Spinal cord (tissue), 10 donors: ENCODE results near the gene STAT2. TPM values are rescaled to one million over a fixed set of nuclear protein-coding genes. Genes with fewer than 3 reads are reported as not detected.
A peak's percentile ranks its signal among the peaks of the same experiment; 100 is the strongest.

Experiments
- DNase-seq, 6 donors: peaks; one replicate each; pipeline versions ENCODE4 v3.0.0 to v3.0.0-alpha.2; 2013 to 2015; ENCODE audit warnings: low spot score in 6 of 6, low read depth in 4 of 6
- H3K27ac ChIP-seq: one replicate; pipeline ENCODE4 v1.5.1; 2013; ENCODE audit warnings: low read depth, low read length, control low read depth
- H3K27me3 ChIP-seq: one replicate; pipeline ENCODE4 v1.6.1; 2013; ENCODE audit warnings: low read length; ENCODE audit not compliant: control insufficient read depth, insufficient read depth
- H3K36me3 ChIP-seq: one replicate; pipeline ENCODE4 v1.6.1; 2013; ENCODE audit warnings: low read length; ENCODE audit not compliant: control insufficient read depth, insufficient read depth
- H3K4me1 ChIP-seq: one replicate; pipeline ENCODE4 v1.6.1; 2013; ENCODE audit warnings: low read length; ENCODE audit not compliant: control insufficient read depth, insufficient read depth
- H3K4me3 ChIP-seq: one replicate; pipeline ENCODE4 v1.5.1; 2013; ENCODE audit warnings: low read depth, low read length, control low read depth
- H3K9me3 ChIP-seq: one replicate; pipeline ENCODE4 v1.6.1; 2013; ENCODE audit warnings: low read length; ENCODE audit not compliant: control insufficient read depth, insufficient read depth
- WGBS: methylation state at CpG from one replicate; pipeline ENCODE4 v1.1.5; 2013; ENCODE audit warnings: missing lambda C conversion rate; ENCODE audit not compliant: insufficient coverage; 5-methylcytosine and 5-hydroxymethylcytosine counted together
- polyA plus RNA-seq, 2 donors: library from polyadenylated mRNA; unstranded; fragments of 120-200 nt; gene quantifications; one replicate each; pipeline ENCODE4 v1.2.1, GENCODE V29; 2013; ENCODE audit not compliant: insufficient read length in 2 of 2
- total RNA-seq, 2 donors: library from RNA; depleted of rRNA in 1 of 2; stranded (reverse); fragments of 120-200 nt in 1 of 2; fragments of >200 nt in 1 of 2; gene quantifications; one replicate each; pipeline versions ENCODE4 v1.2.3 to v1.2.4, GENCODE V29; 2013 to 2014
- donor health status: healthy.

The STAT2 gene
- total and polyA plus RNA-seq, 4 donors, result 72.4 to 145 (median 120) TPM

GRCh38 chr12:56389412-56389811, 29.5 kb upstream of the STAT2 start:
- WGBS, result 64% methylated on average over 3 of the region's 5 CpGs
- no peaks in the 10 kb centered on the region for H3K9me3 ChIP-seq
- H3K4me3 ChIP-seq, result no peak overlapping the region
- H3K4me1 ChIP-seq, result no peaks in the 10 kb centered on the region
- H3K36me3 ChIP-seq, result no peaks in the 10 kb centered on the region
- no peak for DNase-seq
- no peaks in the 10 kb centered on the region for H3K27me3 ChIP-seq
- H3K27ac ChIP-seq, result no peak overlapping the region

GRCh38 chr12:56387152-56387736, 27.3 kb upstream of the STAT2 start:
- Histone ChIP-seq H3K9me3 (no peaks in the 10 kb centered on the region), H3K27ac (peak overlapping the region; percentile 33), H3K4me1 (no peaks in the 10 kb centered on the region), H3K36me3 (no peaks in the 10 kb centered on the region), H3K27me3 (no peaks in the 10 kb centered on the region), H3K4me3 (no peak overlapping the region)
- no peak for DNase-seq
- 34% methylated on average over 3 of the region's 7 CpGs for WGBS

DNA sequence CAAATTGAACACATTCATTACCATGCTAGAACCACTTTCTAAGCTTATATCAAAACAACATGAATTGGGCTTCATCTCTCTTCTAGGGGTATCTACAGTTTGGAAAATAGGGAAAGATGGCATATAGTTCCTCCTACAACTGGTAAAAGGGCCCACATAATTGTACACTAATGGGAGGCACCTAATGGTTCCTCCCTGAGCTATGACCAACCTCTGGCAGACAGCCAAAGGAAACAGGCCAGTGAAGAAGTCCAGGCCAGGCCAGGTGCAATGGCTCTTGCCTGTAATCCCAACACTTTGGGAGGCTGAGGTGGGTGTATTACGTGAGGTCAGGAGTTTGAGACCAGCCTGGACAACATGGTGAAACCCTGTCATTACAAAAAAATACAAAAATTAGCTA, 26.0 kb upstream of the STAT2 start:
- DNase-seq, result no peak
- Histone ChIP-seq H3K27me3 (no peaks in the 10 kb centered on the region), H3K27ac (no peak overlapping the region), H3K4me1 (no peaks in the 10 kb centered on the region), H3K36me3 (no peaks in the 10 kb centered on the region), H3K4me3 (no peak overlapping the region), H3K9me3 (no peaks in the 10 kb centered on the region)
- WGBS, result no CpG with 5 or more reads among the region's 1 CpG

- Histone ChIP-seq H3K27ac (no peak overlapping the region), H3K36me3 (no peaks in the 10 kb centered on the region), H3K4me1 (no peaks in the 10 kb centered on the region), H3K9me3 (no peaks in the 10 kb centered on the region), H3K27me3 (no peaks in the 10 kb centered on the region), H3K4me3 (no peak overlapping the region)
- 96% methylated on average over 8 of the region's 16 CpGs for WGBS
- DNase-seq, result no peak
Measured at GRCh38 chr12:56382611-56383010, 22.7 kb upstream of the STAT2 start.

GRCh38 chr12:56377989-56378316, 18.0 kb upstream of the STAT2 start:
- Histone ChIP-seq H3K27ac (no peak overlapping the region), H3K4me1 (no peaks in the 10 kb centered on the region), H3K9me3 (no peaks in the 10 kb centered on the region), H3K4me3 (no peak overlapping the region), H3K27me3 (peaks cover 2% of the 10 kb centered on the region), H3K36me3 (no peaks in the 10 kb centered on the region)
- DNase-seq, result no peak
- WGBS, result no CpG with 5 or more reads among the region's 1 CpG

GRCh38 chr12:56377310-56377988, 17.5 kb upstream of the STAT2 start:
- DNase-seq, result no peak
- Histone ChIP-seq H3K27ac (no peak overlapping the region), H3K27me3 (peaks cover 2% of the 10 kb centered on the region), H3K4me1 (no peaks in the 10 kb centered on the region), H3K36me3 (no peaks in the 10 kb centered on the region), H3K9me3 (no peaks in the 10 kb centered on the region), H3K4me3 (no peak overlapping the region)
- 100% methylated on average over 1 of the region's 4 CpGs for WGBS

DNA sequence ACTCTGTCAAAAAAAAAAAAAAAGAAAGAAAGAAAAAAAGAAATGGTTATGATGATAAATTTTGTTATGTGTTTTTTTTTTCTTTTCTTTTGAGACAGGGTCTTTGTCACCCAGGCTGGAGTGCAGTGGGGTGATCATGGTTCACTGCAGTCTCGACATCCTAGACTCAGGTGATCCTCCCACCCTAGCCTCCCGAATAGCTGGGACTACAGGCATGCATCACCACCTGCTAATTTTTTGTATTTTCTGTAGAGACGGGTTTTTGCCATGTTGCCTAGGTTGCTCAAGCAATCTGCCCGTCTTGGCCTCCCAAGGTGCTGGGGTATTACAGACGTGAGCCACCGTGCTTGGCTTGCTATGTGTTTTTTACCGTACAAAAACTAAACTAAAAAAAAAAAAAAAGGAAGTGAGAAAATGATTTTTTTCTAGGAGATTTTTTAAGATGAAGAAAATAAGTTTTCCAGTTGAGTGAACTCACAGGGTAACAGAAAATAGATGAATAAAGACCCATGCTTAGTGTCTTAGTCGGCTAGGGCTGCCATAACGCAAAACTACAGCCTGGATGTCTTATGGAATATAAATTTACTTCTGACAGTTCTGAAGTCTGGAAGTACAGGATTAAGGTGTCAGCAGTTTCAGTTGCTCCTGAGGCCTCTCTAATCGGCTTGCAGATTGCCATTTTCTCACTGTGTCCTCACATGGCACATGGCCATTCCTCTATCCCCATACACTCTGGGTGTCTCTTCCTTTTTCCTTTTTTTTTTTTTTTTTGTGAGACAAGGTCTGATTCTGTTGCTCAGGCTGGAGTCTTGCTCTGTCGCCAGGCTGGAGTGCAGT, 15.9 kb upstream of the STAT2 start:
- Histone ChIP-seq H3K4me3 (no peak overlapping the region), H3K27ac (no peak overlapping the region), H3K27me3 (peaks cover 2% of the 10 kb centered on the region), H3K9me3 (no peaks in the 10 kb centered on the region), H3K4me1 (no peaks in the 10 kb centered on the region), H3K36me3 (no peaks in the 10 kb centered on the region)
- 89% methylated on average over 5 of the region's 11 CpGs for WGBS
- DNase-seq, result no peak

- Histone ChIP-seq H3K27ac (no peak overlapping the region), H3K9me3 (no peaks in the 10 kb centered on the region), H3K4me1 (no peaks in the 10 kb centered on the region), H3K36me3 (no peaks in the 10 kb centered on the region), H3K27me3 (peaks cover 2% of the 10 kb centered on the region), H3K4me3 (no peak overlapping the region)
- no peak for DNase-seq
- WGBS, result 94% methylated on average over 4 of the region's 7 CpGs
Measured at GRCh38 chr12:56374726-56375597, 15.1 kb upstream of the STAT2 start.

GRCh38 chr12:56373515-56373914, 13.6 kb upstream of the STAT2 start:
- no peak overlapping the region for H3K4me3 ChIP-seq
- WGBS, result 100% methylated on average over 1 of the region's 1 CpG
- H3K27ac ChIP-seq, result no peak overlapping the region
- no peaks in the 10 kb centered on the region for H3K4me1 ChIP-seq
- DNase-seq, result no peak
- H3K9me3 ChIP-seq, result no peaks in the 10 kb centered on the region
- H3K36me3 ChIP-seq, result no peaks in the 10 kb centered on the region
- peaks cover 2% of the 10 kb centered on the region for H3K27me3 ChIP-seq
